ENCODE measurements around the gene GNRHR. TPM values are rescaled to one million over a fixed set of nuclear protein-coding genes. Genes with fewer than 3 reads are reported as not detected.
"Not testable (repeated sequence)": the region's sequence is repeated elsewhere in the genome, so short reads cannot be mapped to it uniquely, and the experiment has no call there.

GNRHR gene
- total RNA-seq, 1 donor from 2014 or later: not detected

DNA sequence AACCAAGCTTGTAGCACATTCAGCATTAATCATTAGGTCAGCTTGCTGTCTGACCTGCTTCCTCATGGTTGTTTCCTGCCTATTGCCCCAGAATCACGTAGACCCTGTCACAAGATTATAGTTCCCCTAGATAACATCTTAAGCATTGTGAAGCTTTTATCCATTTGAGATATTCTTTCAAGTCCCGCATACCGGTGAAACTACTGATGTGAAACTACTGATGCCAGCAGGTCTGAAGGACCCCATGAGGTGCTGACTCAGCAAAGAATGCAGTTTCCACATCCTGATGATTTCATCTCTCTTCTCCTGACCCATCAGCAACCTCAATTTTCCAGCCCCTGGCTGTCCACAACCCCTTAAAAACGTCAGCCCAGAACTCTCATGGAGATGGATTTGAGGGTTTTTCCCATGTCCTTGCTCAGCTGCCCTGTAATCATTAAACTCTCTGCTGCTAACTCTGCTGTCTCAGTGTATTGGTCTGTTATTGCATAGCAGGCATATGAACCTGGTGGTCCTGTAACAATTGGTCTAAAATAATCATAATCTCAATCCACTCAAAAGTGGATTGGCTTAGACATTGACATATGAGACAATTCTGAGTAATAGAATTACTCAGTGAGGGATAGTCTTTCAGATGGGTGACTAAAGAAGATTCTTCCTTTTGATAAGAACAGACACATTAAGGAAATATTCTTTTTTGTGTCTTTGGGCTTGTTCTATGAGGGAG lies 26.9 kb downstream of the GNRHR start:
- DNase-seq (ENCODE audit: low read depth in 2 of 2): peak in 1 of 2 donors; percentile 36

GRCh38 chr4:67725981-67726380 lies 28.2 kb downstream of the GNRHR start:
- DNase-seq (ENCODE audit: low read depth in 2 of 2): no peak

DNA sequence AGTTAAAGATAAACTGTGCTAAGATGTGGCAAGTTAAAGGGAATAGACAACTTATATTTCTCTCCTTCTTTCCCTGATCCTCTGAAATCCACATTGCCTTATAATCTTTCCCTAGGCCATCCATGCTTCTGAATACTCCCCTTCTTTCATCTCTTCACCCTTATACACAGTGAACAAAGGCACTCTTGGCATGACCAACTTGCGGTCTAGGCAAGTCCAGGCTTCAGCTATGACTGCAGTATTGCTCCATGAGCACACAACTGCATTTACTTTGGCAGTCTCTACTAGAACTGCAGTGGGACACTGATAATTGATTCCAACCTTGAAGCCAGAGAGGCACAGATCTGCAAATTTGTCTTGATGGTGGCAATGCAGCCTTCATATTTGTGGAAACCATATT lies 29.1 kb downstream of the GNRHR start:
- no peak for DNase-seq (ENCODE audit: low read depth in 2 of 2)

- DNase-seq (ENCODE audit: low read depth in 2 of 2): no peak
Measured at GRCh38 chr4:67723949-67724348, 30.2 kb downstream of the GNRHR start.

GRCh38 chr4:67723341-67723740 lies 30.8 kb downstream of the GNRHR start:
- DNase-seq (ENCODE audit: low read depth in 2 of 2): no peak

- DNase-seq (ENCODE audit: low read depth in 2 of 2): peak in 1 of 2 donors; percentile 41
Measured at GRCh38 chr4:67721770-67722597, 32.2 kb downstream of the GNRHR start.

GRCh38 chr4:67721315-67721769 lies 32.8 kb downstream of the GNRHR start:
- DNase-seq (ENCODE audit: low read depth in 2 of 2): no peak

DNA sequence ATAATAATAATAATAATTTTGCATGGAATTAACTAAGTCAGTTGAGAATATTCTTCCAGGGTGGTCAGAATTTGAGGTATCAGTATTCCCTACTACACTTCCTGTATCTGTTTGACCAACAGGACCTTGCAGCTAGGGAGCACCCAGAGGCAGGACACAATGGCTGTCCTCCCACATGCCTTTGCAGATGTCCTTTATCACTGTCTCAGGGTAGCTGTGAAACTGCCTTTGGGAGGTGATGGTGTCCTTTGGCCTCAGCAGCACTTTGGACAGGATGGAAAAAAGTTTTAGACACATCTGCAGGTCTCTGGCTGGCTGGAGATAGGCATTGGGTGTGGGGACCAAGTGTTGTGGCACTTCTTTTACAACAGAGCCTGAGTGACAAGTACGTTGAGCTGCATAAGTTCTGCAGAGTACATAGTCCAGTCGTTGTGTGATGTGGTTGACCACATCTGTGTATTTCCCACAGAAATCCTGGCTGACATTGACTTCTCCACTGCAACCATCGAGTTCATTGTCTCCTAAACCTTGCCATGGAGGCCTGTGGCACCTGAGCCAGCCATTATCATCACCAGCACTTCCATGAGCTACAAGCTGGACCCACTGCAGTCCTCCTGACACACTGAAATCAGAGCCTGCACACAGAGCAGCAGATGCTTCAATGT lies 34.1 kb downstream of the GNRHR start:
- DNase-seq (ENCODE audit: low read depth in 2 of 2): no peak

DNA sequence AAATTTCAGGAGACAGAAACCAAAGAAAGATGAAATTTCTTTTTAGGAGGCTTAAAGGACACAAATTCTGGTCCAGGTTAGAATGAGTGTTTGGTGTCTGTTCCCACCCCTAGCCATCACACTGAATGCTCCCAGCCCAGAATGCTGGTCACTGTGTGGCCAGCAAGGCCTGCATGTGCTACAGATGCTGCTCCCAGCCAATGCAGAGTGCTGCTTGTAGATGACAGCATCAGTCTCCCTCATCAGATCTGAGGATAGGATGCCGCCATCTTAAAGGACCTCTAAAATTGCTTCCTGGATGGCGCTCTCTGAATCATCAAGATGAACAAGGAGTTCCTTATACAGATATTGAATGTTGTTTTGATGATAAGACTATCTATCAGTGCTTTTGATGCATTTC lies 35.3 kb downstream of the GNRHR start:
- DNase-seq (ENCODE audit: low read depth in 2 of 2): no peak

- no peak for DNase-seq (ENCODE audit: low read depth in 2 of 2)
Measured at GRCh38 chr4:67717586-67717985, 36.6 kb downstream of the GNRHR start.

- no peak for DNase-seq (ENCODE audit: low read depth in 2 of 2)
Measured at GRCh38 chr4:67714955-67715354, 39.2 kb downstream of the GNRHR start.

- peak in 1 of 2 donors; percentile 11 for DNase-seq (ENCODE audit: low read depth in 2 of 2)
Measured at GRCh38 chr4:67714248-67714583, 40.0 kb downstream of the GNRHR start.

- peak; percentile 54 to 55 for DNase-seq (ENCODE audit: low read depth in 2 of 2)
Measured at GRCh38 chr4:67713529-67714247, 40.5 kb downstream of the GNRHR start.

DNA sequence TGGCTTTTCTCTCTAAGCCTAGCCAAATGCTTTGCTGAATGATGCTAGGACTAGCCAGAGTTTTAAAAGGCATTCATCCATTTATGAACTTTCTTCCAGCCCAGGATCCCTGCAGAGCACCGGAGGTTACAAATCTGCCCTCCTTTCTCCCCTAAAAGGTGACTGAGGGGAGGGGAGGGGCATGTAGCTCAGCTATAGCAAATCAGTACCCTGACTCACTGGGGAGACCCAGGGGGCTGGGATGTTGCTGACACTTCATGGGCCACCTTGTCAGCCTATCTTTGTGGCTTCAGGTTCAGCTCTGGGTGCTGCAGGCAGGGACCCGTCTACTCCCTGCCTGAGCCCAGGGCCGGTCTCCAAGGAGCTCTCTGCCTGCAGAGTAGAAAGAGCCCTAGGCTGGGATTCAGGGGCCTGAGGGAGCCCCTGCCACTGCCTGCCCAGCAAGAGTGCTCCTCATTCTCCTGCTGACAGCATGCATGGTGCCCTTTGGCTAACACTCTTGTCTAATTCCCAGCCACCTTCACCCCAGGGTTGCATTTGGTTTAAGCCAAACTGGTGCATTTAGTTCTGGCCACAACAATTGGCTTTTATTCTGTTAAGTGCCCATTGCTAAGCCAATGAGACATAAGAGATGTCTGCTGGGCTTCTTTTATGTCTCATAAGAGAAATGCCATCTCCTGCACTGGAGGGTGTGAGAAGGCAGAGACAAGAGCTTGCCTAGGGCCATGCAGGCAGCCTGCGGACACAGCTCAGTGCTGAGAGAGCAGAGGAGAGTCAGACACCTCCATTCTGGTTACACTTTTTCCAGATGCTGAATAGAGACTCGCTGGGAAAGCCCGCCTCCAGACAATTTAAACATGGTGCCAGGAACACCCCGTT lies 41.3 kb downstream of the GNRHR start:
- no peak for DNase-seq (ENCODE audit: low read depth in 2 of 2)

- DNase-seq (ENCODE audit: low read depth in 2 of 2): no peak
Measured at GRCh38 chr4:67712000-67712625, 42.1 kb downstream of the GNRHR start.

- not testable (repeated sequence) for DNase-seq (ENCODE audit: low read depth in 2 of 2)
Measured at GRCh38 chr4:67706682-67707081, 47.5 kb downstream of the GNRHR start.

- no peak for DNase-seq (ENCODE audit: low read depth in 2 of 2)
Measured at GRCh38 chr4:67704843-67705242, 49.3 kb downstream of the GNRHR start.

- DNase-seq (ENCODE audit: low read depth in 2 of 2): no peak
Measured at GRCh38 chr4:67702166-67702565, 52.0 kb downstream of the GNRHR start.

- no peak for DNase-seq (ENCODE audit: low read depth in 2 of 2)
Measured at GRCh38 chr4:67701517-67701850, 52.7 kb downstream of the GNRHR start.
